Ascending aorta (tissue), 2 donors: Measurements from ENCODE around the gene FNDC5. TPM values are rescaled to one million over a fixed set of nuclear protein-coding genes. Genes with fewer than 3 reads are reported as not detected.

Source experiments
- DNase-seq, 2 donors: peaks; one replicate each; pipeline ENCODE4 v3.0.0-alpha.2; 2019; ENCODE audit warnings: low spot score in 2 of 2
- H3K27ac ChIP-seq, 2 donors: fragments of 200-600 bp; sonication (generic); one replicate each; pipeline ENCODE4 v1.5.1; 2016 to 2017; ENCODE audit warnings: mild to moderate bottlenecking in 1 of 2
- H3K27me3 ChIP-seq: fragments of 200-600 bp; sonication (generic); one replicate; pipeline ENCODE4 v1.5.1; 2017
- H3K36me3 ChIP-seq, 2 donors: fragments of 200-600 bp; sonication (generic); one replicate each; pipeline ENCODE4 v1.5.1; 2016
- H3K4me1 ChIP-seq, 2 donors: fragments of 200-600 bp; sonication (generic); one replicate each; pipeline ENCODE4 v1.5.1; 2016 to 2017; ENCODE audit warnings: mild to moderate bottlenecking in 1 of 2
- H3K4me3 ChIP-seq, 2 donors: fragments of 200-600 bp; sonication (generic); one replicate each; pipeline ENCODE4 v1.5.1; 2016 to 2017; ENCODE audit warnings: mild to moderate bottlenecking in 1 of 2
- H3K9me3 ChIP-seq, 2 donors: fragments of 200-600 bp; sonication (generic); one replicate each; pipeline ENCODE4 v1.5.1; 2016
- CTCF ChIP-seq, 3 experiments: fragments of 200-600 bp in 2 of 3; fragments of 450-650 bp in 1 of 3; sonication (generic) in 2 of 3; IDR thresholded peaks; one replicate each; pipeline ENCODE4 v1.5.1; 2016 to 2019; ENCODE audit warnings: antibody characterized with exemption in 3 of 3, mild to moderate bottlenecking in 1 of 3, moderate library complexity in 1 of 3
- intact Hi-C: fragments of 100-400 bp; cut with DNase I; formaldehyde crosslinking; loops from one replicate; pipeline ENCODE4 v1.15.1; 2023
- total RNA-seq: library from RNA; depleted of rRNA; stranded (reverse); fragments of >200 nt; gene quantifications from one replicate; pipeline ENCODE4 v1.1.0, GENCODE V29; 2016

FNDC5 gene
- total RNA-seq, 1 donor from 2014 or later: 8.9 TPM

DNA sequence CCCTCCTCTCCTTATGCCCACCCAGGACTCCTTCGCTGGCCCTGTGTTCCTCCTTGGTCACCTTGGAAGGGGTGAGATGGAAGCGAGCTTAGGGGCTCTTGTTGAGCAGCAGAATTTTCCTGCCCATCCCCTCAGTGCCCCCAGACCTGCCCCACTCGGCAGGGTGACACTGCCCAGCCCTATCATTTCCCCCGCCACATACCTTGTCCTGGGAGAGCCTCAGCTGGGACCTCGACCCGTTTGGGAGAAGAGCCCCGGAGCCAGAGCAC lies 1.4 kb upstream of the FNDC5 start:
- no peaks in the 10 kb centered on the region for H3K27me3 ChIP-seq
- H3K4me3 ChIP-seq: no peak overlapping the region
- no peaks in the 10 kb centered on the region for H3K9me3 ChIP-seq
- H3K27ac ChIP-seq: no peak overlapping the region
- DNase-seq: no peak
- peaks cover 4 to 21% of the 10 kb centered on the region in 2 donors for H3K4me1 ChIP-seq
- no peak for TF ChIP-seq CTCF (IDR thresholded peaks at IDR 0.05)
- no peaks in the 10 kb centered on the region for H3K36me3 ChIP-seq
- intact Hi-C loops: loop anchor here (1.0 kb wide), 1 partner anchor 160 kb away; no protein-coding TSS in a partner anchor

DNA sequence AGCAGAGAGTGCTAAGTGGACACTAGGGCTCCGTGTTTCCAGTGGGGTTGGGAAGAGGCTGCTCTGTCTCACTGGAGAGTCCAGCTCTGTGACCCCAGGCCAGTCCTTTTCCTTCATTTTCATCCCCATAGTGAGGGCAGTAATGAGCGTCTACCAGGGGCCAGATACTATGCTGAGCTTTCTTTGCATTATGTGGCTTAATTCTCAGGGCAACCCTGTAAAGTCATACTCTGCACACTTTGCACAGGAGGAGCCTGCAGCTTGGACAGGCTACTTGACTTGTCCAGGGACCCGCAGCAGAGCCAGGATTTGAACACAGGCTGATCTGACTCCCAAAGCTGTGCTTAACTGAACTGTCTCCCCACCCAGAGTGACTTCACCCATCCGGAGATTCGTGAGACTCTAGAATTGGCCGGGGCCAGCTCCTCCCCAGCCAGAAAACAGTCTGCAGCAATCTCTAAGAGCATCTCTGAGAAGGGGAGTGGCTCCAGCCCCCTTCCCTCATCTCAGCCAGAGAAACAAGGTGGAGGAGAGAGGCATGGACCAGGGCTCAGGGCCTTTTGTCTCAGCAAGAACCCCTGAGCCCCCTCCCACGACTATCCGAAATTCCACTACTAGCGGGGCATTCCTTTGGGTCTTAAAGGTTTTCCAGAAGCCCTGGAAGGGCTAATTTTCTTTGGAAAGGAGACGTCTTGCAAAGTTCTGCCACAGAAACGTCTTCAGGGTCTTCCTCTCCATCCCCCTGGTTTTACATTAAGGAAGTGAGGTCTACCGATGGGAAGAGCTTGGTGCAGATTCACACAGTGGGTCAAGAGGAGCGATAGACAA lies 866 bp upstream of the FNDC5 start:
- intact Hi-C loops: loop anchor here (1.0 to 2.0 kb wide), 2 partner anchors 55 to 159 kb away; partner anchors contain the start of genes S100PBP and YARS1
- no peaks in the 10 kb centered on the region for H3K27me3 ChIP-seq
- peak in 1 of 2 donors; percentile 62 for DNase-seq
- H3K4me1 ChIP-seq: peaks cover 4 to 21% of the 10 kb centered on the region in 2 donors
- no peaks in the 10 kb centered on the region for H3K9me3 ChIP-seq
- peak overlapping the region; percentile 56 to 77 for H3K4me3 ChIP-seq
- no peak overlapping the region for H3K27ac ChIP-seq
- H3K36me3 ChIP-seq: no peaks in the 10 kb centered on the region
- no peak for TF ChIP-seq CTCF (IDR thresholded peaks at IDR 0.05)

GRCh38 chr1:32869923-32870614 lies 643 bp downstream of the FNDC5 start:
- intact Hi-C loops: loop anchor here (2.0 kb wide), 1 partner anchor 53 kb away; the partner anchor contains the start of genes S100PBP and YARS1
- no peaks in the 10 kb centered on the region for H3K36me3 ChIP-seq
- peak overlapping the region in 1 of 2 donors; percentile 11 for H3K27ac ChIP-seq
- no peak for DNase-seq
- H3K27me3 ChIP-seq: no peaks in the 10 kb centered on the region
- no peaks in the 10 kb centered on the region for H3K9me3 ChIP-seq
- H3K4me1 ChIP-seq: peaks cover 5 to 31% of the 10 kb centered on the region in 2 donors
- H3K4me3 ChIP-seq: peak overlapping the region; percentile 35 to 57
- TF ChIP-seq CTCF (IDR thresholded peaks at IDR 0.05): no peak

- Histone ChIP-seq H3K27me3 (no peaks in the 10 kb centered on the region), H3K27ac (peak overlapping the region in 1 of 2 donors; percentile 13), H3K4me3 (no peak overlapping the region), H3K4me1 (peaks cover 12 to 42% of the 10 kb centered on the region in 2 donors), H3K36me3 (no peaks in the 10 kb centered on the region), H3K9me3 (no peaks in the 10 kb centered on the region)
- intact Hi-C loops: no loop called here
- DNase-seq: peak in 1 of 2 donors; percentile 50
- TF ChIP-seq CTCF (IDR thresholded peaks at IDR 0.05): no peak
Observed at GRCh38 chr1:32868806-32869455, 1.8 kb downstream of the FNDC5 start.

- H3K4me3 ChIP-seq: no peak overlapping the region
- peaks cover 12 to 51% of the 10 kb centered on the region in 2 donors for H3K4me1 ChIP-seq
- no peaks in the 10 kb centered on the region for H3K27me3 ChIP-seq
- no peaks in the 10 kb centered on the region for H3K36me3 ChIP-seq
- peak overlapping the region in 1 of 2 donors; percentile 83 for H3K27ac ChIP-seq
- no peaks in the 10 kb centered on the region for H3K9me3 ChIP-seq
- DNase-seq: peak in 1 of 2 donors; percentile 46
- no peak for TF ChIP-seq CTCF (IDR thresholded peaks at IDR 0.05)
- intact Hi-C loops: no loop called here
Observed at GRCh38 chr1:32868085-32868484, 2.6 kb downstream of the FNDC5 start.
